GM12892 (cell line): ENCODE data around the gene MYO5C.

Source experiments
- POLR2A ChIP-seq: IDR thresholded peaks from 2 replicates; pipeline ENCODE4 v1.6.1; 2011; ENCODE audit warnings: low read depth, low read length, control low read depth
- POLR2AphosphoS5 ChIP-seq: IDR thresholded peaks from 2 replicates; pipeline ENCODE4 v1.6.1; 2011; ENCODE audit warnings: low read depth, low read length, control low read depth
- TAF1 ChIP-seq: IDR thresholded peaks from 2 replicates; pipeline ENCODE4 v1.6.1; 2011; ENCODE audit warnings: low read depth, mild to moderate bottlenecking, control low read depth, low read length, borderline replicate concordance

DNA sequence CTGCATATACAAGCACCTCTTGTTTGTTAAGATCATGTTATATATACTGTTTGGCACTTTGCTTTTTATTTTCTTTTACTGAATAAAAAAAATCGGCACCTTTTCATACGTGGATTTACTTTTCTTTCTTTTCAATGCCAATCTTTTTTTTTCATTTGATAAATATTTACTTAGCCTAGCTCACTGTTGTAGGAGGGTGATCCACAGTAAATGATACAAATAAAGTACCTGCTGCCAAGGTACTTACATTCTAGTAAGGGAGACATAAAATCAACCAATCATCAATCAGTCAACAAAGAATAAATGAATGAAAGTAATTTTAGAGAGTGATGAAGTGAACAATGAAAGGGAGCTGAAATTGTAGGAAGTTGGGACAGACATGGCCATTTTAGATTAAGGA, 122.7 kb downstream of the MYO5C start:
- TF ChIP-seq TAF1 (no peak), POLR2AphosphoS5 (no peak), POLR2A (no peak)
